Stimulated activated memory B cell treated with anti-CD40 and anti-IgM and Interleukin-4, amounts not matched to agents 10 μg/mL and 1 μg/mL and 100 μg/mL, for 72 hours (primary cell): ENCODE results near the gene ABHD12.

ENCODE experiments used
- ATAC-seq: fragments of 150-1000 bp; cut with Tn5 transposase; 2 replicates; pipeline ENCODE4 v1.10.0; 2021
- H3K27ac Mint-ChIP-seq: one replicate; pipeline ENCODE4 v1.8.0; 2022; ENCODE audit warnings: mild to moderate bottlenecking, mixed read lengths
- H3K27me3 Mint-ChIP-seq: one replicate; pipeline ENCODE4 v1.8.0; 2022; ENCODE audit warnings: mixed read lengths
- H3K36me3 Mint-ChIP-seq: one replicate; pipeline ENCODE4 v1.8.0; 2022; ENCODE audit warnings: mixed read lengths
- H3K4me1 Mint-ChIP-seq: one replicate; pipeline ENCODE4 v1.8.0; 2022; ENCODE audit warnings: mixed read lengths
- H3K4me3 Mint-ChIP-seq: one replicate; pipeline ENCODE4 v1.8.0; 2022; ENCODE audit warnings: mild to moderate bottlenecking, moderate library complexity, mixed read lengths
- H3K9me3 Mint-ChIP-seq: one replicate; pipeline ENCODE4 v1.8.0; 2022; ENCODE audit warnings: mixed read lengths

Gene ABHD12

DNA sequence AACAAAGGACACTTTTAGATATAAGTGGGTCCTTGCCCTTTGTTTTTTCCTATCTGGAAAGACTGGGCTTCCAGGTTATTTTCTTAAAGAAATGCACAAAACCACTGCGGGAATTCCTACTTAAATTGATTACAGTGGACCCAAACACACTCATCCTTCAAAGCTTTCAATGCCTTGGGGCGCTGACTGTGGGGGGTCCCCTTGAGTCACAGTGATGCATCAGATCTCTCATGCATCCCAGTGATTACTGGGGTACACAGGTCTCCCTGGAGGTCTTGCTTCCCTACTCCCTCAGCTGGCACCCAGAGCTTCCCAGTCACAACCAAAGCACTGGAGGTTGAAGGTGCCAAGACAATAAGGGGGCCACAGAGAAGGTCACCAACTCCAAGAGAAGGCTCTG lies 20.7 kb downstream of the ABHD12 start:
- Mint-ChIP-seq H3K4me1 (peaks cover 27% of the 10 kb centered on the region), H3K27me3 (no peaks in the 10 kb centered on the region), H3K4me3 (no peak overlapping the region), H3K27ac (no peak overlapping the region), H3K36me3 (peaks cover 33% of the 10 kb centered on the region), H3K9me3 (no peaks in the 10 kb centered on the region)
- ATAC-seq = no peak

DNA sequence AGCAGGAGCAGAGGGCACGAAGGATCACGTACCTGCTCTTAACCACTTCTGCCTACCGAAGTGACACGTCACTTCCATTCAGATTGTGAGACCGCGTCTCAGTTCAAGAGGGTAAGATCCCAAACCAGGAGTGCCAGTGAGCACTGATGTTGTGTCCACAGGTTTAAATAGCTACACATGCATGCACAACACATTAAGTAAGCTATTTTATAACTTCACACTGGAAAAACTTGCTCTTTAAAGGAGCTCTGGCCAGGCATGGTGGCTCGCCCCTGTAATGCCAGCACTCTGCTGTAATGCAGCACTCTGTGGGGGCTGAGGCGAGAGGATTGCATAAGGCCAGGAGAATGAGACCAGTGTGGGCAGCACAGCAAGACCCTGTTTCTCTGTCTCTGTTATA lies 21.1 kb downstream of the ABHD12 start:
- no peaks in the 10 kb centered on the region for H3K9me3 Mint-ChIP-seq
- H3K4me1 Mint-ChIP-seq = peaks cover 25% of the 10 kb centered on the region
- H3K36me3 Mint-ChIP-seq = peaks cover 30% of the 10 kb centered on the region
- ATAC-seq = no peak
- no peak overlapping the region for H3K4me3 Mint-ChIP-seq
- no peaks in the 10 kb centered on the region for H3K27me3 Mint-ChIP-seq
- no peak overlapping the region for H3K27ac Mint-ChIP-seq

DNA sequence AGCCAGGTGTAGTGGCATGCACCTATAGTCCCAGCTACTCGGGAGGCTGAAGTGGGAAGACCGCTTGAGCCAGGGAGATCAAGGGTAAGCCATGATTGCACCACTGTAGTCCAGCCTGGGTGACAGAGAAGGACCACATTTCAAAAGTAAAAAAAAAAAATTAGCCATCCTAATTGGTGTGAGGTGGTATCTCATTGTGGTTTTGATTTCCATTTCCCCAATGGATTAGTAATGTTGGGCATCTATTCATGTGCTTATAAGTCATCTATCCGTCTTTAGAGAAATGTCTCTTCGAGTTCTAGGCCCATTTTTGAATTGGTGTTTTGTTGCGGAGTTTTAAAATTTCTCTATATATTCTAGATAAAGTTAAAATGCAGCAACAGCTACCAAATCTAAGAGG lies 21.7 kb downstream of the ABHD12 start:
- H3K9me3 Mint-ChIP-seq = no peaks in the 10 kb centered on the region
- H3K27me3 Mint-ChIP-seq = no peaks in the 10 kb centered on the region
- no peak for ATAC-seq
- H3K27ac Mint-ChIP-seq = no peak overlapping the region
- H3K4me3 Mint-ChIP-seq = no peak overlapping the region
- peaks cover 25% of the 10 kb centered on the region for H3K4me1 Mint-ChIP-seq
- H3K36me3 Mint-ChIP-seq = peaks cover 30% of the 10 kb centered on the region

DNA sequence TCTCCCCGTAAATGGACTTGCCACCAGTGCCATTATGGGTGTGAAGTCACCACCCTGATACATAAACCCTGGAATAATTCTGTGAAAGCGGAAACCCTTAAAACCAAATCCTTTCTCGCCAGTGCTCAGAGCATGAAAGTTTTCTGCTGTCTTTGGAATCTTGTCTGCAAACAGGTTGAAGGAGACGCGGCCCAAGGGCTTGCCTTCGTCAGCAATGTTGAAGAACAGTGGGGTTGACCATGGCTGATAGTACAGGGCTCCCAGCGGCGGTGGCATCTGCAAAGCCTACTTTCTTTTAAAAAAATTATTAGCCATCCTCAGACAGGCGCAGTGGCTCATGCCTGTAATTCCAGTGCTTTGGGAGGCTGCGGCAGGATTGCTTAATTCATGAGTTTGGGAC lies 22.1 kb downstream of the ABHD12 start:
- Mint-ChIP-seq H3K4me1 (peaks cover 25% of the 10 kb centered on the region), H3K27ac (no peak overlapping the region), H3K4me3 (no peak overlapping the region), H3K36me3 (peaks cover 27% of the 10 kb centered on the region), H3K9me3 (no peaks in the 10 kb centered on the region), H3K27me3 (no peaks in the 10 kb centered on the region)
- no peak for ATAC-seq

DNA sequence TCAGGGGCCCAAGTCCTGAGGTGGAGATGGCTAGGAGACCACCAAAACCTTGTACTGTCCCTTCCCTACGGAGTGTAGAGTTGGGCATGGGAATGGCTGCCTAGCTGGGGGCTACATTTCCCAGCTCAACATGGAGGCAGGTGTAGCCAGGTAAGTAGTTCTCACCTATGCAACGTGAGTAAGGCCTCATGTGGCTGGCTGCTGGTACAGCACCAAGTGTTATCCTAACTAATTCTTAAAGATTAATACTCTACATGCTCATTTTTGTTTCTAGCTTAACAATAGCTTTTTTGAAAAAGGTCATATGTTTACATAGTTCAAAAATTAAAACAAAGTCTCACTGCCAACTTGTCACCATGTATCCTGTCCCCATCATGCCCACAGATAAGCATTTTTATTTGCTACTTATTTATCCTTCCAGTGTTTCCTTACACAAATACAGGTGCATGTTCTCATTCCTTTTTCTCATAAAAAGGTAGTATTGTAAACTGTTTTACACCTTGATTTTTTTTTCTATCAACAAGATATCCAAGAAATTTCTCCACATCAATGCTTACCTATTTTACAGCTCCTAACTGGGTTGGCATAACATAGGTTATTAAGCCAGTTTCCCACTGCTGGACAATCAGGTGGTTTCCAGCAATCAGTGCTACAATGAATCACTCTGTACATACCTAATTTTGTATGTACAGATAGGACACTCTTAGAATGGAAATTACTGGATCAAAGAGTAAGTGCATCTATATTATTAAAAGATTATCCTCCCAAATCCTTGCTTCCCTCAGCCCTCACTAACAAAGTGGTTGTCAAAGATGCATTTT lies 25.5 kb downstream of the ABHD12 start:
- H3K4me1 Mint-ChIP-seq = peaks cover 20% of the 10 kb centered on the region
- no peak overlapping the region for H3K4me3 Mint-ChIP-seq
- no peaks in the 10 kb centered on the region for H3K9me3 Mint-ChIP-seq
- peaks cover 21% of the 10 kb centered on the region for H3K36me3 Mint-ChIP-seq
- H3K27me3 Mint-ChIP-seq = no peaks in the 10 kb centered on the region
- ATAC-seq = no peak
- H3K27ac Mint-ChIP-seq = no peak overlapping the region

DNA sequence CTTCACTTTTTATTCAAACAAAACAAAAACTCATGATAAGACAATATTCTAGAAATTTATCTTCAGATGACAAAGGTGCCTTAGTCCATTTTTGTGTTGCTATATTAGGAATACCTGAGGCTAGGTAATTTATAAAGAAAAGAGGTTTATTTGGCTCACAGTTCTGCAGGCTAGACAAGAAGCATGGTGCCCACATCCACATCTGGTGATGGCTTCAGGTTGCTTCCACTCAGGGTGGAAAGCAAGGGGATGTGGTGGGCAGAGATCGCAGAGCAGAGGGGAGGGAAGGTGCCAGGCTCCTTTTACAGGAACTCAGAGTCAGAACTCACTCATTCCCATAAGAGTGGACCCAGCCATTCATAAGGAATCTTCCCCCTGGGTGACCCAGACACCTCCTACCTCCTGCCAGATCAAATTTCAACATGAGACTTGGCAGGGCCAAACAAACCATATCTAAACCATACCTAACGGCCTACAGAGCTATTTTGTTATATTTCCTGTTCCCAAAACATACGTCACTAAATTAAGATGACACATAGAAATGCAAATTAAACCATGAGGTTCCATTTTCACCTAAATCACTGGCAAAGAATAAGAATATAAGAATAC lies 26.4 kb downstream of the ABHD12 start:
- H3K9me3 Mint-ChIP-seq = no peaks in the 10 kb centered on the region
- ATAC-seq = no peak
- no peak overlapping the region for H3K4me3 Mint-ChIP-seq
- no peak overlapping the region for H3K27ac Mint-ChIP-seq
- no peaks in the 10 kb centered on the region for H3K27me3 Mint-ChIP-seq
- peaks cover 19% of the 10 kb centered on the region for H3K4me1 Mint-ChIP-seq
- H3K36me3 Mint-ChIP-seq = peaks cover 21% of the 10 kb centered on the region

DNA sequence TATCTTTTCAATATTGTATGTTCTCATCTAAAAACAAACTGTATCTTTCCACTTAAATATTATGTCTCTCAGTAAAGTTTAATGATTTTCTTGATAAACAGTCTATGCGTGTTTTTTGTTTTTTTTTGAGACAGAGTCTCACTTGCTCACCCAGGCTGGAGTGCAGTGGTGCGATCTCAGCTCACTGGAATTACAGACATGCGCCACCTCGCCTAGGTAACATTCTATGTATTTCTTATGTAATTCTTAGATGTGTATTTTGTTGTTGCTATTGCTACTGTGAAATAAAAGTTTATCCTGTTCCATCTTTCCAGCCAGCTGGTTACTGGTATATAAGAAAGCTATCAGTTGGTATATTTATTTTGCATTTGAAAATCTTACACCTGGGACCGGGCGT lies 29.4 kb downstream of the ABHD12 start:
- no peaks in the 10 kb centered on the region for H3K9me3 Mint-ChIP-seq
- no peak for ATAC-seq
- H3K4me3 Mint-ChIP-seq = no peak overlapping the region
- peak overlapping the region; percentile 71 for H3K27ac Mint-ChIP-seq
- peaks cover 8% of the 10 kb centered on the region for H3K36me3 Mint-ChIP-seq
- no peaks in the 10 kb centered on the region for H3K27me3 Mint-ChIP-seq
- peaks cover 41% of the 10 kb centered on the region for H3K4me1 Mint-ChIP-seq

DNA sequence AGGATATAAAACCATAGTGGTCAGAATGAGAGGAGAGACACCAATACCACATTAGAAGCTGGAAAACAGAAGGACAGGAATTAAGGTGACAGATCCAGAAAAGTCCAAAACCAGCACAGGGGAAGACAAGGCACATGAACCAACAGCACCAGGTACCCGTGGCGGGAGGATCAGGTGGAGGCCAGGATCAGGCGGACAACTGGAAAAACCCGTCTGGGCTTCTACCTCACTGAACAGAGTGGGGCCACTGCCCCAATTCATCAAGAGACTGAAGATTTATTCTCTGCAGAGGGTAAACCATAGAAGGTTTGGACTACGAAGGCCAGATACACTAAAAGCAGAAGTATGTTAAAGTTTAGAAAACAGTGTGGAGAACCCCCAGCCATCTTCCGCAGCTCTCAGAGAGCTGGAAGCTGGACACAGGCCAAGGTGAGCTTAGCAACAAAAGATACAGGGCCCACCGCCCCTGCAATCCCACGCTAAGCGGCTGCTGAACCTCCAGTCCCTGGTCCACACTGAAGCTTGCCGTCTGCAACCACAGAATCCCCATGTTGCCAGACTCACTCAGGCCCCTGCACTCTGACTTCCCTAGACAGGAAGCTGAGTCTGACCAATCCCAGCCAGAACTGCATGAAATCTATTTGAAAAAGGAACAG lies 29.9 kb downstream of the ABHD12 start:
- Mint-ChIP-seq H3K27ac (peak overlapping the region; percentile 71), H3K36me3 (peaks cover 8% of the 10 kb centered on the region), H3K4me3 (no peak overlapping the region), H3K4me1 (peaks cover 46% of the 10 kb centered on the region), H3K9me3 (no peaks in the 10 kb centered on the region), H3K27me3 (no peaks in the 10 kb centered on the region)
- peak; percentile 73 for ATAC-seq

DNA sequence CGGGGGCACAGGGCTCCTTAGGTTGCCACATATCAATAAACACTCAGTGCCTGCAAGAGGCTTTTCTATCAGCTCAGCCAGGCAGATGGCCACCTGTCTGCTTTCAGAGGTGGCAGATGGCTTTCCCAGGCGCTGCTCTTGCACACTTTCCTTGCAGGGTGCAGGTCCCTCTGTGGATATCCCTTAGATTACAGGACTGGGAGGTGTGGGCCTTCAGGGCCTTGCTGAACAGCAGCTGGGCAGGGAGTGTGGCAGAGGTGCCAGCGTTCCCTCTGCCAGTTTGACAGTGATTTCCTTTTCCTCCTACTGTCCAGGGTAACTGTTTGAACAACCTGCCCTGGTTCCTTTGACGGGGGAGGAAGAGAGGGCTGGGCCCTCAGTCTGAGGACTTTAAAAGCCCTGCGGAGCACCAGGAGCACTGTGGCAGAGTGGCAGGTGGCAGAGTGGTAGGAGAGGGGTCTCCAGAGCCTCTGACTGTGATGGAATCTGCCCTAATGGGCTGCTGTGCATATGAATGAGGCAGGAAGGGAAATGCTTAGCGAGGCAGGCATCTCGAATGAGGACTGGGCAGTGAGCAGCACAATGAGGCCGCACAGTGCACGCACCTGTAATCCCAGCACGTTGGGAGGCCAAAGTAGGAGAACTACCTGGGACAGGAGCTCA lies 34.2 kb downstream of the ABHD12 start:
- Mint-ChIP-seq H3K36me3 (no peaks in the 10 kb centered on the region), H3K9me3 (peaks cover 4% of the 10 kb centered on the region), H3K4me3 (no peak overlapping the region), H3K4me1 (peaks cover 50% of the 10 kb centered on the region), H3K27ac (peak overlapping the region; percentile 7), H3K27me3 (no peaks in the 10 kb centered on the region)
- ATAC-seq = no peak

DNA sequence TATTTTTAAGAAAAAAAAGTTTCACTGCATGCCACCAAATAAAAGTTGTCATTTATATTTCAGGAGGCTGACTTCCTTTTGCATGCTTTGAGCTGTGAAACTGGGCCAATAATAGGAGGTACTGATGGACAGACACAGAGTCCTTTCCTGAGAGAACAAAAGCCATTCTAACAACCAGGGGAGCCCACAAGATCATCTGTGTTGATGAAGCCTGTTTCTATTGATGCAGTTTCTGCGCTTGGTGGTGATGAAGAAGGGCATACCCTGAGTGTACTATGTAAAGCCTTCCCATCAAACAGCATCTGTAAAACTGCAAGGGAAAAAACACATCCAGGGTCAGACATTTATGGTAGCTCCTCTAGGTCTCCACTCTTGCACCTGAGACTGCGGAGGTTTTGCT lies 34.8 kb downstream of the ABHD12 start:
- no peaks in the 10 kb centered on the region for H3K36me3 Mint-ChIP-seq
- H3K27me3 Mint-ChIP-seq = no peaks in the 10 kb centered on the region
- peaks cover 45% of the 10 kb centered on the region for H3K4me1 Mint-ChIP-seq
- peaks cover 4% of the 10 kb centered on the region for H3K9me3 Mint-ChIP-seq
- ATAC-seq = no peak
- peak overlapping the region; percentile 35 for H3K27ac Mint-ChIP-seq
- H3K4me3 Mint-ChIP-seq = no peak overlapping the region

DNA sequence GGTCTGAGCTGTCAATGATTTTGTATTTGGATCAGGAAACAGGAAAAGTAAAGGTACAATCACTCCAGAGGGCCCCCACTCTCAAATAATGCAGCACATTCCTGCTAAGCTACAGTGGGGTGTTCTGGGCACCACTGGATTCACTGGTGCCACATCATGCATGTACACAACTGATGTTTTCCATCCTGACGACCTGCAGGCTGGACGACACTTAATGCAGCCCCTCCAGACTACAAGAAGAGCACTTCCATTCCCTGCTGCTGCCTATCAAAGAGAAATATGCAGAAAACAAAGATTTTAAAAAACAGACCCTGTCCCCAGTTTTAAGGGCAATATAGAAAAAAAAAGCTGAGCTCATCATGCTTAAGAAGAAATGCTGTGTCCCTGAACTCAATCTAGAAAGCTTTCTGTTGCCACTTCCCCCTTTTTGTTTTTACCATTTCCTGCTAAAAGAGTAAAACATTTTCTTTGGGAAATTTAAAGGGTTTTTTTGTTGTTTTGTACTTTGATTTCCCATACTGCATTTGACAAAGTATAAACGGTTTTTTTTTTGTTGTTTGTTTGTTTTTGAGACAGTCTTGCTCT lies 35.5 kb downstream of the ABHD12 start:
- peaks cover 6% of the 10 kb centered on the region for H3K36me3 Mint-ChIP-seq
- H3K9me3 Mint-ChIP-seq = peaks cover 4% of the 10 kb centered on the region
- no peak for ATAC-seq
- no peaks in the 10 kb centered on the region for H3K27me3 Mint-ChIP-seq
- H3K4me1 Mint-ChIP-seq = peaks cover 38% of the 10 kb centered on the region
- H3K27ac Mint-ChIP-seq = peak overlapping the region; percentile 35
- no peak overlapping the region for H3K4me3 Mint-ChIP-seq

DNA sequence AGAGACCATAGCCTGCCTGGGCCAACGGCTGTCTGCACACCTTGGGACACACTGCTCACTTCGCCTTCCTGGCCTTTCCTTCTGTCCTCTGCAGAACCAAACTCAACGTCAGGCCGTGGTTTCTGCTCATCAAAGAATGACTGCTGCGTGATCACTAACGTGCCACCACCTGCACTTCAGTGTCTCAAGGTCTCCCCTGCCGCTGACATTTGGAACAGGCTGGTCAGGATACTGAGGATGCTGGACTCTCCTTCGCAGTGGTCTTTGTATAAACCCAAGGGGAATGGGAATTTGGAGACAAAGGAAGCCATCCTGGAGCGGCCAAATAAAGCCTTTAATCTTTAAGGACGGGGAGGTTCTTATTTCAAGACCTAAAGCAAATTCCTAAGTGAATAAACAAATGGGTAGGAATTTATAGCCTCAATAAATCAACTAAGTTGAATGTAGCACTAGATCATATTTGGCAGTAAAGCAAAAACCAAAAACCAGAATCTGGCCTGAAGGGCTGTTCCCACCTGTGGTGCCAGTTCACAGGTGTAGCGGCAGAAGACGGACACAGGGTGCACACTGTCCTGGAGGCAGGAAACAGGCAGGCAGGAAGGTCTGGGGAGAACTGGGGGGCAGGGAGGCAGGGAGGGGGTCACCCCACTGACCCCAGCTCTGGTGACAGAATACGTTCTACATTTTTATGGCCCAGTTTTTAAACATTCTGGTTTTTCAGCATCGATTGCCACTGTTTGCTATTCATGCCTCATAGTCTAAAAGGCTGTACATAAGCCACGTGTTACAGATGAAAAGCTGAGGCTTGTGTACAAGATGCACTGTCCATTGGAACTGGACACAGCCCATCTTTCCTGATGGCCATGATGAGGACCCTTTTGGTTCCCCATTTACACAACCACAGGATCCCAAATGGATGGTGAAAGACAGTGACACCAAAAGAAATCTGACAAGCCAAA lies 36.6 kb downstream of the ABHD12 start:
- Mint-ChIP-seq H3K9me3 (peaks cover 6% of the 10 kb centered on the region), H3K27me3 (no peaks in the 10 kb centered on the region)

DNA sequence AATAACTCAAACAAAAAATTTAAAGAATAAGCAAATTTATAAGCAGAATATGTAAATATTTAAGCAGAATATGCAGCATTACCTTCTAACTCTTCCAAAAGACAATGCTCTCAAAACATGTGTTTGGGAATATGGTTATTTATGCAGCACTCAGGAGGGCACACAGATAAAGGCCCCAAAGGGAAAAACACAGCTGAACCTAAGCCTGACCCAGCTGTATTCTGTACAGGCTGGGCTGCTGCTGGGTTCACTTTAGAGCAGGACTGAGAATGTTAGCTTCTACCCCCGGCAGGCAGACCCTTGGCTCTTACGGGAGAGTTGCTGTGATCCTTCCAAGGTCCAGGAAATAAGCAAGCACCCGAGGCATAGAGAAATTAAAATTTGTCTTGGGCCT lies 37.3 kb downstream of the ABHD12 start:
- Mint-ChIP-seq H3K27me3 (no peaks in the 10 kb centered on the region), H3K36me3 (peaks cover 11% of the 10 kb centered on the region), H3K9me3 (peaks cover 6% of the 10 kb centered on the region), H3K27ac (no peak overlapping the region), H3K4me1 (peaks cover 37% of the 10 kb centered on the region), H3K4me3 (no peak overlapping the region)
- no peak for ATAC-seq

More for the DNA sequence above, 36.6 kb downstream of the ABHD12 start:
- H3K36me3 Mint-ChIP-seq = peaks cover 11% of the 10 kb centered on the region
- no peak overlapping the region for H3K27ac Mint-ChIP-seq
- H3K4me3 Mint-ChIP-seq = no peak overlapping the region
- peaks cover 38% of the 10 kb centered on the region for H3K4me1 Mint-ChIP-seq
- no peak for ATAC-seq

DNA sequence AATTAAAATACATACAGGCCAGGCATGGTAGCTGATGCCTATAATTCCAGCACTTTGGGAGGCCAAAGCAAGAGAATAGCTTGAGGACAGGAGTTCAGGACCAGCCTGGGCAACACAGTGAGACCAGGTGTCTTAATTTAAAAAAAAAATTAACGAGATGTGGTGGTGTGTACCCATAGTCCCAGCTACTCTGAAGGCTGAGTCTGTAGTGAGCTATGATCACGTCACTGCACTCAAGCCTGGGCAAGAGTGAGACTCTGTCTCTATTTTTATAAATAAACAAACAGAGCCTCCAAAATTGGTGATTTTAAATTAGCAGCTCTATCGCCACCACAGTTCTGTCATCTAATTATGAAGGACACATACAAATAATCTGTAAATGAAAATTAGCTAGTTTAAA lies 37.9 kb downstream of the ABHD12 start:
- no peak overlapping the region for H3K4me3 Mint-ChIP-seq
- H3K9me3 Mint-ChIP-seq = peaks cover 6% of the 10 kb centered on the region
- peaks cover 11% of the 10 kb centered on the region for H3K36me3 Mint-ChIP-seq
- no peak overlapping the region for H3K27ac Mint-ChIP-seq
- peaks cover 31% of the 10 kb centered on the region for H3K4me1 Mint-ChIP-seq
- no peak for ATAC-seq
- H3K27me3 Mint-ChIP-seq = no peaks in the 10 kb centered on the region
